HEK293 (cell line): ENCODE measurements around the gene PDGFD.

Source experiments
- CTCF ChIA-PET: fragments of 350-600 bp; formaldehyde crosslinking; extraction: SDS; loops from one replicate; lab custom pipeline; 2021; ENCODE audit warnings: antibody characterized with exemption; lab: Yijun Ruan, JAX
- POLR2A ChIA-PET: fragments of 300-600 bp; formaldehyde crosslinking; extraction: SDS; loops from one replicate; lab custom pipeline; 2020; ENCODE audit warnings: antibody characterized with exemption, inconsistent platforms; lab: Yijun Ruan, JAX
- H3K27ac ChIP-seq: fragments of 200-500 bp; sonication (Bioruptor generic); 2 replicates; pipeline ENCODE4 v1.5.1; 2014; ENCODE audit warnings: low read depth, low read length, control low read depth, inconsistent platforms; ENCODE audit errors: extremely low read depth
- H3K36me3 ChIP-seq, 2 experiments: fragments of 200-500 bp in 1 of 2; sonication (Bioruptor generic) in 1 of 2; 1 replicate in 1 of 2; 2 replicates in 1 of 2; pipeline ENCODE4 v1.5.1; 2014 to 2017; ENCODE audit warnings: inconsistent platforms in 2 of 2, low read length in 2 of 2; ENCODE audit not compliant: control insufficient read depth in 2 of 2, insufficient read depth in 1 of 2
- H3K4me1 ChIP-seq: fragments of 200-500 bp; sonication (Bioruptor generic); 2 replicates; pipeline ENCODE4 v1.5.1; 2014; ENCODE audit warnings: mild to moderate bottlenecking, low read length, inconsistent platforms; ENCODE audit not compliant: control insufficient read depth, insufficient read depth
- H3K4me3 ChIP-seq: 2 replicates; pipeline ENCODE4 v1.5.1; 2011; ENCODE audit warnings: low read depth, mild to moderate bottlenecking, control low read depth, low read length, moderate library complexity
- H3K9me3 ChIP-seq: fragments of 200-500 bp; sonication (Bioruptor generic); 2 replicates; pipeline ENCODE4 v1.5.1; 2014; ENCODE audit warnings: low read depth, low read length, inconsistent platforms; ENCODE audit not compliant: control insufficient read depth, insufficient read depth
- FEZF1 ChIP-seq: fragments of 450-650 bp; formaldehyde crosslinking; IDR thresholded peaks from 2 replicates; pipeline ENCODE4 v1.5.1; 2016; ENCODE audit warnings: missing biosample characterization, missing genetic modification characterization
- HOXC10 ChIP-seq: sonication (generic); formaldehyde crosslinking; IDR thresholded peaks from 2 replicates; pipeline ENCODE4 v1.8.1; 2023; ENCODE audit warnings: mild to moderate bottlenecking, missing genetic modification reagents
- SP7 ChIP-seq: fragments of 450-650 bp; formaldehyde crosslinking; IDR thresholded peaks from 2 replicates; pipeline ENCODE4 v1.5.1; 2016; ENCODE audit warnings: missing biosample characterization, missing genetic modification characterization
- ZFP41 ChIP-seq: fragments of 450-650 bp; formaldehyde crosslinking; IDR thresholded peaks from 2 replicates; pipeline ENCODE4 v1.5.1; 2016; ENCODE audit warnings: missing biosample characterization, missing genetic modification characterization, borderline replicate concordance
- ZNF114 ChIP-seq: fragments of 450-650 bp; formaldehyde crosslinking; IDR thresholded peaks from 2 replicates; pipeline ENCODE4 v1.5.0; 2017; ENCODE audit warnings: missing biosample characterization, missing genetic modification characterization
- ZNF133 ChIP-seq: fragments of 450-650 bp; formaldehyde crosslinking; IDR thresholded peaks from 2 replicates; pipeline ENCODE4 v1.5.1; 2016; ENCODE audit warnings: missing biosample characterization, missing genetic modification characterization
- ZNF155 ChIP-seq: fragments of 450-650 bp; formaldehyde crosslinking; IDR thresholded peaks from 2 replicates; pipeline ENCODE4 v1.5.1; 2016; ENCODE audit warnings: missing biosample characterization, missing genetic modification characterization
- ZNF19 ChIP-seq: fragments of 450-650 bp; formaldehyde crosslinking; IDR thresholded peaks from 2 replicates; pipeline ENCODE4; 2016; ENCODE audit warnings: missing biosample characterization, missing genetic modification characterization, low read depth
- ZNF2 ChIP-seq: fragments of 450-650 bp; formaldehyde crosslinking; IDR thresholded peaks from 2 replicates; pipeline ENCODE4 v1.5.1; 2016; ENCODE audit warnings: missing biosample characterization, missing genetic modification characterization
- ZNF404 ChIP-seq: fragments of 450-650 bp; formaldehyde crosslinking; IDR thresholded peaks from 2 replicates; pipeline ENCODE4 v1.5.1; 2017; ENCODE audit warnings: missing biosample characterization, missing genetic modification characterization
- ZNF830 ChIP-seq: fragments of 450-650 bp; IDR thresholded peaks from 2 replicates; pipeline ENCODE4 v1.5.0; 2018; ENCODE audit warnings: missing biosample characterization, missing genetic modification characterization, low read depth, mild to moderate bottlenecking, moderate library complexity
- TF ChIP-seq, protein P1 (sequence below): fragments of 450-650 bp; formaldehyde crosslinking; IDR thresholded peaks from 2 replicates; pipeline ENCODE4 v1.5.1; 2016; ENCODE audit warnings: missing biosample characterization, missing genetic modification characterization
- TF ChIP-seq, protein P2 (sequence below): fragments of 450-650 bp; formaldehyde crosslinking; IDR thresholded peaks from 2 replicates; pipeline ENCODE4 v1.5.1; 2016; ENCODE audit warnings: missing biosample characterization, missing genetic modification characterization
- TF ChIP-seq, protein P3 (sequence below): fragments of 450-650 bp; formaldehyde crosslinking; IDR thresholded peaks from 2 replicates; pipeline ENCODE4 v1.5.1; 2017; ENCODE audit warnings: missing biosample characterization, missing genetic modification characterization
- TF ChIP-seq, protein P4 (sequence below): fragments of 450-650 bp; formaldehyde crosslinking; IDR thresholded peaks from 2 replicates; pipeline ENCODE4 v1.5.1; 2016; ENCODE audit warnings: missing biosample characterization, missing genetic modification characterization

Gene PDGFD

DNA sequence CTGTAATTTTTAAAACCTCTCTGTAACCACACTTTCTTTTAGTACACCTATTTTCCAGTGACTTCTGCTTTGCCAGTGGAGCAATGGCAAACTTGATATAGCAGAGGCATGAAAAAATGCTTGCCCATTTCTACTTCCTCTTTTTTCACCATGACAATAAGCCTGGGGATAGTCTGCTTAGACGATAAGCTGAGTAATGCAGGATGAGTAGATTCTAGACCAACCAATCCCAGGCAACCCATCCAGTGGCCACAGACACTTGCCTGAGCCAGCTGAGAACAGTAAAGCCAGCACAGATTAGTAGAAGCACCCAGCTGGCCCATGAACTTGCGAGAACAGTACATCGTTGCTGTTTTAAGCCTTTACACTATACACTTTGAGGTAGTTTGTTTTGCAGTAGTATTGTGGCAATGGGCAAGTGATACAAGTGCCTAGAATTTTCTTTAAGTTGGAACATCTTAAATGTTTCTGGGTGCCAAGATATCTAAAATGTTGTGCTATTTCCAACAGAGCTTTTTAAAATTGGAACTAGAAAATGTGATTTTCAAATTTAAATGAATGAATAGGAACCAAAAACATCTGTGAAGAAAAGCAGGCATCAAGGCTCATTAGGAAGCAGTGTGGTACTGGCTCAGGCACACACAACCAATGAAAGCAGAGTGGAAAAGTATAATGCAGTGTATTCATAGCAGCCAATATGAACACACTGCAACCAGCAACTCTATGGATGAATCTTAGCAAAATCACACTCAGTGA lies 89.8 kb downstream of the PDGFD start:
- no peak for TF ChIP-seq ZNF830 (tag by site-specific recombination)
- TF ChIP-seq ZNF155 (tag by site-specific recombination): no peak
- TF ChIP-seq ZNF19 (tag by site-specific recombination): no peak
- TF ChIP-seq ZNF133 (tag by site-specific recombination): no peak
- TF ChIP-seq, protein P1, sequence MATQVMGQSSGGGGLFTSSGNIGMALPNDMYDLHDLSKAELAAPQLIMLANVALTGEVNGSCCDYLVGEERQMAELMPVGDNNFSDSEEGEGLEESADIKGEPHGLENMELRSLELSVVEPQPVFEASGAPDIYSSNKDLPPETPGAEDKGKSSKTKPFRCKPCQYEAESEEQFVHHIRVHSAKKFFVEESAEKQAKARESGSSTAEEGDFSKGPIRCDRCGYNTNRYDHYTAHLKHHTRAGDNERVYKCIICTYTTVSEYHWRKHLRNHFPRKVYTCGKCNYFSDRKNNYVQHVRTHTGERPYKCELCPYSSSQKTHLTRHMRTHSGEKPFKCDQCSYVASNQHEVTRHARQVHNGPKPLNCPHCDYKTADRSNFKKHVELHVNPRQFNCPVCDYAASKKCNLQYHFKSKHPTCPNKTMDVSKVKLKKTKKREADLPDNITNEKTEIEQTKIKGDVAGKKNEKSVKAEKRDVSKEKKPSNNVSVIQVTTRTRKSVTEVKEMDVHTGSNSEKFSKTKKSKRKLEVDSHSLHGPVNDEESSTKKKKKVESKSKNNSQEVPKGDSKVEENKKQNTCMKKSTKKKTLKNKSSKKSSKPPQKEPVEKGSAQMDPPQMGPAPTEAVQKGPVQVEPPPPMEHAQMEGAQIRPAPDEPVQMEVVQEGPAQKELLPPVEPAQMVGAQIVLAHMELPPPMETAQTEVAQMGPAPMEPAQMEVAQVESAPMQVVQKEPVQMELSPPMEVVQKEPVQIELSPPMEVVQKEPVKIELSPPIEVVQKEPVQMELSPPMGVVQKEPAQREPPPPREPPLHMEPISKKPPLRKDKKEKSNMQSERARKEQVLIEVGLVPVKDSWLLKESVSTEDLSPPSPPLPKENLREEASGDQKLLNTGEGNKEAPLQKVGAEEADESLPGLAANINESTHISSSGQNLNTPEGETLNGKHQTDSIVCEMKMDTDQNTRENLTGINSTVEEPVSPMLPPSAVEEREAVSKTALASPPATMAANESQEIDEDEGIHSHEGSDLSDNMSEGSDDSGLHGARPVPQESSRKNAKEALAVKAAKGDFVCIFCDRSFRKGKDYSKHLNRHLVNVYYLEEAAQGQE (tag by site-specific recombination): no peak
- no peak for TF ChIP-seq SP7 (tag by site-specific recombination)
- TF ChIP-seq, protein P2, sequence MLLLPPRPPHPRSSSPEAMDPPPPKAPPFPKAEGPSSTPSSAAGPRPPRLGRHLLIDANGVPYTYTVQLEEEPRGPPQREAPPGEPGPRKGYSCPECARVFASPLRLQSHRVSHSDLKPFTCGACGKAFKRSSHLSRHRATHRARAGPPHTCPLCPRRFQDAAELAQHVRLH (tag by site-specific recombination): no peak
- no peak for TF ChIP-seq FEZF1 (tag by site-specific recombination)
- Histone ChIP-seq H3K36me3 (no peaks in the 10 kb centered on the region), H3K9me3 (no peaks in the 10 kb centered on the region), H3K4me3 (no peak overlapping the region), H3K27ac (no peak overlapping the region), H3K4me1 (no peaks in the 10 kb centered on the region)
- ChIA-PET CTCF (interaction anchor here (0.7 kb wide), 1 partner anchor 180 kb away, joined by 3 read pairs; no protein-coding TSS in a partner anchor), POLR2A (no interaction called here)

DNA sequence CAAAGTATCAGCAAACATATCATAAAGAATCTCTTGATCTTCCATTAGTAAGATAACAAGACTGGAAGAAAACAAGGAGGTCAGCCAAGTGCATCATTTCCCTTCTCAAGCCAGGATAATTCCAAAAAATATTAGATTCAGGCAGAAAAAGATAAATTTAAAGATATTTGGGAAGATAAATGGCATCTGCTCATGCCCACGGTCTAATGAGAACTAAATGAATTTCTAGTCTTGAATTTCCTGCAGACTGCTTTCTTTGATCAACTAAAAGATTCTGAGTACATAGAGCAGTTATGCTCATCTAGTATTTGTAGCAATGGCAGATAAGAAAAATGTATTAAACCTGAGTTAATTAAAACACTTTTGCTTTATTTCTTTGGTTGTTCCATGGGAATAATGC lies 96.4 kb downstream of the PDGFD start:
- Histone ChIP-seq H3K4me1 (no peaks in the 10 kb centered on the region), H3K27ac (no peak overlapping the region), H3K4me3 (no peak overlapping the region), H3K36me3 (no peaks in the 10 kb centered on the region), H3K9me3 (no peaks in the 10 kb centered on the region)
- ChIA-PET POLR2A (no interaction called here), CTCF (no interaction called here)
- TF ChIP-seq HOXC10 (CRISPR knock-in tag) (no peak), ZFP41 (tag by site-specific recombination) (no peak), ZNF2 (no peak), ZNF114 (no peak), ZNF404 (tag by site-specific recombination) (no peak)
- TF ChIP-seq, protein P3, sequence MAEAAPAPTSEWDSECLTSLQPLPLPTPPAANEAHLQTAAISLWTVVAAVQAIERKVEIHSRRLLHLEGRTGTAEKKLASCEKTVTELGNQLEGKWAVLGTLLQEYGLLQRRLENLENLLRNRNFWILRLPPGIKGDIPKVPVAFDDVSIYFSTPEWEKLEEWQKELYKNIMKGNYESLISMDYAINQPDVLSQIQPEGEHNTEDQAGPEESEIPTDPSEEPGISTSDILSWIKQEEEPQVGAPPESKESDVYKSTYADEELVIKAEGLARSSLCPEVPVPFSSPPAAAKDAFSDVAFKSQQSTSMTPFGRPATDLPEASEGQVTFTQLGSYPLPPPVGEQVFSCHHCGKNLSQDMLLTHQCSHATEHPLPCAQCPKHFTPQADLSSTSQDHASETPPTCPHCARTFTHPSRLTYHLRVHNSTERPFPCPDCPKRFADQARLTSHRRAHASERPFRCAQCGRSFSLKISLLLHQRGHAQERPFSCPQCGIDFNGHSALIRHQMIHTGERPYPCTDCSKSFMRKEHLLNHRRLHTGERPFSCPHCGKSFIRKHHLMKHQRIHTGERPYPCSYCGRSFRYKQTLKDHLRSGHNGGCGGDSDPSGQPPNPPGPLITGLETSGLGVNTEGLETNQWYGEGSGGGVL (tag by site-specific recombination): no peak
- TF ChIP-seq, protein P4, sequence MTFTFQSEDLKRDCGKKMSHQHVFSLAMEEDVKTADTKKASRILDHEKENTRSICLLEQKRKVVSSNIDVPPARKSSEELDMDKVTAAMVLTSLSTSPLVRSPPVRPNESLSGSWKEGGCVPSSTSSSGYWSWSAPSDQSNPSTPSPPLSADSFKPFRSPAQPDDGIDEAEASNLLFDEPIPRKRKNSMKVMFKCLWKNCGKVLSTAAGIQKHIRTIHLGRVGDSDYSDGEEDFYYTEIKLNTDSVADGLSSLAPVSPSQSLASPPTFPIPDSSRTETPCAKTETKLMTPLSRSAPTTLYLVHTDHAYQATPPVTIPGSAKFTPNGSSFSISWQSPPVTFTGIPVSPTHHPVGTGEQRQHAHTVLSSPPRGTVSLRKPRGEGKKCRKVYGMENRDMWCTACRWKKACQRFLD (tag by site-specific recombination): no peak
